ENCODE data around the gene HTT.

HTT gene

GRCh38 chr4:3218824-3219760 is 144.6 kb downstream of the HTT start:
- DNase-seq (ENCODE audit: low spot score), result no peak

GRCh38 chr4:3219761-3220475 is 145.4 kb downstream of the HTT start:
- DNase-seq (ENCODE audit: low spot score), result no peak

- DNase-seq (ENCODE audit: low spot score), result peak; percentile 36
These were observed 146.1 kb downstream of the HTT start for GRCh38 chr4:3220476-3221183.

- no peak for DNase-seq (ENCODE audit: low spot score)
These were observed 146.7 kb downstream of the HTT start for GRCh38 chr4:3221184-3221494.

GRCh38 chr4:3221996-3222395 is 147.5 kb downstream of the HTT start:
- DNase-seq (ENCODE audit: low spot score), result no peak

- no peak for DNase-seq (ENCODE audit: low spot score)
These were observed 148.9 kb downstream of the HTT start for GRCh38 chr4:3223346-3223745.

- DNase-seq (ENCODE audit: low spot score), result no peak
These were observed 149.7 kb downstream of the HTT start for GRCh38 chr4:3223956-3224748.

GRCh38 chr4:3225071-3225850 is 150.8 kb downstream of the HTT start:
- no peak for DNase-seq (ENCODE audit: low spot score)

- DNase-seq (ENCODE audit: low spot score), result no peak
These were observed 151.5 kb downstream of the HTT start for GRCh38 chr4:3225936-3226335.

GRCh38 chr4:3226467-3226866 is 152.0 kb downstream of the HTT start:
- no peak for DNase-seq (ENCODE audit: low spot score)

GRCh38 chr4:3226944-3227343 is 152.5 kb downstream of the HTT start:
- DNase-seq (ENCODE audit: low spot score), result no peak

GRCh38 chr4:3227878-3228675 is 153.6 kb downstream of the HTT start:
- DNase-seq (ENCODE audit: low spot score), result no peak

- no peak for DNase-seq (ENCODE audit: low spot score)
These were observed 154.4 kb downstream of the HTT start for GRCh38 chr4:3228881-3229280.

GRCh38 chr4:3229328-3229727 is 154.8 kb downstream of the HTT start:
- DNase-seq (ENCODE audit: low spot score), result no peak

- DNase-seq (ENCODE audit: low spot score), result no peak
These were observed 155.5 kb downstream of the HTT start for GRCh38 chr4:3229964-3230363.

- DNase-seq (ENCODE audit: low spot score), result no peak
These were observed 157.0 kb downstream of the HTT start for GRCh38 chr4:3231471-3231870.

GRCh38 chr4:3232001-3232400 is 157.5 kb downstream of the HTT start:
- no peak for DNase-seq (ENCODE audit: low spot score)

- no peak for DNase-seq (ENCODE audit: low spot score)
These were observed 158.4 kb downstream of the HTT start for GRCh38 chr4:3232871-3233271.

GRCh38 chr4:3233391-3234071 is 159.1 kb downstream of the HTT start:
- DNase-seq (ENCODE audit: low spot score), result no peak

Data from activated CD4-positive, alpha-beta T cell treated with anti-CD3 and anti-CD28 coated beads, Interleukin-2, Interleukin-4, amounts not matched to agents 100 ng/mL and 50 ng/mL, durations not matched to agents 16 hours and 8 hours (primary cell).